H9 (cell line): ENCODE measurements around the gene RANBP3. TPM values are rescaled to one million over a fixed set of nuclear protein-coding genes. Genes with fewer than 3 reads are reported as not detected.
A peak's percentile ranks its signal among the peaks of the same experiment; 100 is the strongest.

Source experiments
- DNase-seq: peaks from one replicate; pipeline ENCODE4 v3.0.0-alpha.2; 2017
- H2AFZ ChIP-seq: one replicate; pipeline ENCODE4 v1.6.1; 2013; ENCODE audit warnings: mild to moderate bottlenecking, low read length, control low read depth, moderate library complexity
- H2AK5ac ChIP-seq: 2 replicates; pipeline ENCODE4 v1.6.1; 2013; ENCODE audit warnings: low read length, control low read depth, mixed read lengths; ENCODE audit not compliant: insufficient read length
- H2BK120ac ChIP-seq: one replicate; pipeline ENCODE4 v1.6.1; 2013; ENCODE audit warnings: low read depth, mild to moderate bottlenecking, low read length, control low read depth, inconsistent platforms; ENCODE audit not compliant: poor library complexity, severe bottlenecking
- H2BK12ac ChIP-seq: 2 replicates; pipeline ENCODE4 v1.6.1; 2013; ENCODE audit warnings: low read length, control low read depth, mixed read lengths, low read depth; ENCODE audit not compliant: insufficient read length
- H2BK15ac ChIP-seq: 2 replicates; pipeline ENCODE4 v1.6.1; 2013; ENCODE audit warnings: low read depth, low read length, control low read depth
- H2BK20ac ChIP-seq: one replicate; pipeline ENCODE4 v1.6.1; 2013; ENCODE audit warnings: low read depth, mild to moderate bottlenecking, low read length, control low read depth, inconsistent platforms; ENCODE audit not compliant: poor library complexity, severe bottlenecking
- H2BK5ac ChIP-seq: 2 replicates; pipeline ENCODE4 v1.6.1; 2013; ENCODE audit warnings: low read length, control low read depth, mixed read lengths; ENCODE audit not compliant: insufficient read length
- H3K14ac ChIP-seq: 2 replicates; pipeline ENCODE4 v1.6.1; 2013; ENCODE audit warnings: low read length, control low read depth; ENCODE audit not compliant: insufficient read depth
- H3K18ac ChIP-seq: 2 replicates; pipeline ENCODE4 v1.6.1; 2013; ENCODE audit warnings: low read depth, mild to moderate bottlenecking, mixed read lengths, low read length, control low read depth; ENCODE audit not compliant: insufficient read length
- H3K23ac ChIP-seq: 2 replicates; pipeline ENCODE4 v1.6.1; 2013; ENCODE audit warnings: low read length, control low read depth, mixed read lengths, low read depth; ENCODE audit not compliant: insufficient read length
- H3K23me2 ChIP-seq: 2 replicates; pipeline ENCODE4 v1.6.1; 2013; ENCODE audit warnings: low read depth, mild to moderate bottlenecking, mixed read lengths, low read length, control low read depth; ENCODE audit not compliant: insufficient read length, poor library complexity, severe bottlenecking
- H3K27ac ChIP-seq: 2 replicates; pipeline ENCODE4 v1.5.1; 2013; ENCODE audit warnings: low read length, control low read depth, mixed read lengths, low read depth; ENCODE audit not compliant: insufficient read length
- H3K27me3 ChIP-seq: 2 replicates; pipeline ENCODE4 v1.6.1; 2013; ENCODE audit warnings: low read length, control low read depth, inconsistent platforms; ENCODE audit not compliant: insufficient read depth
- H3K4ac ChIP-seq: 2 replicates; pipeline ENCODE4 v1.6.1; 2013; ENCODE audit warnings: low read depth, mild to moderate bottlenecking, control low read depth, inconsistent platforms, low read length, moderate library complexity
- H3K4me1 ChIP-seq: 2 replicates; pipeline ENCODE4 v1.6.1; 2013; ENCODE audit warnings: low read length, control low read depth, inconsistent platforms; ENCODE audit not compliant: insufficient read depth
- H3K4me2 ChIP-seq: 2 replicates; pipeline ENCODE4 v1.6.1; 2013; ENCODE audit warnings: low read length, control low read depth, mixed read lengths; ENCODE audit not compliant: insufficient read length, insufficient read depth
- H3K56ac ChIP-seq: 2 replicates; pipeline ENCODE4 v1.6.1; 2013; ENCODE audit warnings: low read depth, mild to moderate bottlenecking, mixed read lengths, low read length, control low read depth; ENCODE audit not compliant: insufficient read length
- H3K79me1 ChIP-seq: 2 replicates; pipeline ENCODE4 v1.6.1; 2013; ENCODE audit warnings: low read depth, mild to moderate bottlenecking, moderate library complexity, low read length, control low read depth, inconsistent platforms; ENCODE audit not compliant: insufficient read depth, poor library complexity, severe bottlenecking
- H3K79me2 ChIP-seq: 2 replicates; pipeline ENCODE4 v1.6.1; 2013; ENCODE audit warnings: low read length, control low read depth, inconsistent platforms; ENCODE audit not compliant: insufficient read depth
- H3K9ac ChIP-seq: 2 replicates; pipeline ENCODE4 v1.6.1; 2013; ENCODE audit warnings: low read length, control low read depth, mixed read lengths; ENCODE audit not compliant: insufficient read length; ENCODE audit errors: extremely low read depth
- H3K9me3 ChIP-seq: one replicate; pipeline ENCODE4 v1.6.1; 2013; ENCODE audit warnings: low read depth, low read length, inconsistent platforms; ENCODE audit not compliant: control insufficient read depth
- H3T11ph ChIP-seq: one replicate; pipeline ENCODE4 v1.6.1; 2013; ENCODE audit warnings: mild to moderate bottlenecking, low read length, control low read depth, inconsistent platforms
- H4K20me1 ChIP-seq: one replicate; pipeline ENCODE4 v1.6.1; 2013; ENCODE audit not compliant: control insufficient read depth, insufficient read length, insufficient read depth
- H4K5ac ChIP-seq: 2 replicates; pipeline ENCODE4 v1.6.1; 2013; ENCODE audit warnings: low read depth, mild to moderate bottlenecking, mixed read lengths, low read length, control low read depth; ENCODE audit not compliant: insufficient read length
- H4K8ac ChIP-seq: replicated peaks from 2 replicates; pipeline ENCODE4 v1.6.1; 2013; ENCODE audit warnings: low read length, control low read depth, mixed read lengths, low read depth; ENCODE audit not compliant: insufficient read length
- H4K91ac ChIP-seq: 2 replicates; pipeline ENCODE4 v1.6.1; 2013; ENCODE audit warnings: low read depth, mild to moderate bottlenecking, moderate library complexity, mixed read lengths, low read length, control low read depth; ENCODE audit not compliant: insufficient read length
- H3K27ac Mint-ChIP-seq, 3 experiments: 2 replicates in 2 of 3; 3 replicates in 1 of 3; pipeline ENCODE4 v1.8.0; 2020 to 2021; ENCODE audit warnings: mixed read lengths in 3 of 3, mild to moderate bottlenecking in 1 of 3, moderate library complexity in 1 of 3
- H3K27me3 Mint-ChIP-seq: 2 replicates; pipeline ENCODE4 v1.8.0; 2021; ENCODE audit warnings: low read depth, mild to moderate bottlenecking, moderate library complexity, mixed read lengths
- H3K36me3 Mint-ChIP-seq, 3 experiments: 2 replicates in 2 of 3; 3 replicates in 1 of 3; pipeline ENCODE4 v1.8.0; 2020 to 2021; ENCODE audit warnings: low read depth in 3 of 3, mixed read lengths in 3 of 3; ENCODE audit not compliant: insufficient read depth in 1 of 3
- H3K4me1 Mint-ChIP-seq, 2 experiments: 2 replicates each; pipeline ENCODE4 v1.8.0; 2020; ENCODE audit warnings: mixed read lengths in 2 of 2
- H3K4me3 Mint-ChIP-seq, 2 experiments: 2 replicates in 1 of 2; 3 replicates in 1 of 2; pipeline ENCODE4 v1.8.0; 2020 to 2021; ENCODE audit warnings: mild to moderate bottlenecking in 2 of 2, mixed read lengths in 2 of 2, moderate library complexity in 1 of 2
- H3K9me3 Mint-ChIP-seq, 2 experiments: 2 replicates in 1 of 2; 3 replicates in 1 of 2; pipeline ENCODE4 v1.8.0; 2020; ENCODE audit warnings: mild to moderate bottlenecking in 2 of 2, mixed read lengths in 2 of 2, moderate library complexity in 1 of 2
- CTCF ChIP-seq: fragments of 200-600 bp; sonication (generic); conservative IDR thresholded peaks from 3 replicates; pipeline ENCODE4 v1.8.0; 2021; ENCODE audit warnings: antibody characterized with exemption, mild to moderate bottlenecking
- WGBS: extraction: QIAGEN DNeasy Blood & Tissue Kit; methylation state at CpG from one replicate; pipeline ENCODE4 v1.1.7; 2013; ENCODE audit warnings: missing lambda C conversion rate, low lambda C conversion rate, mixed read lengths; ENCODE audit not compliant: insufficient read length; ENCODE audit errors: extremely low coverage; 5-methylcytosine and 5-hydroxymethylcytosine counted together
- total RNA-seq: library from RNA; stranded (reverse); gene quantifications from 2 replicates; pipeline ENCODE4 v1.2.1, GENCODE V29; 2021

RANBP3 gene
- total RNA-seq, 1 experiment from 2014 or later = 86.5 TPM

- no peak overlapping the region for H3K56ac ChIP-seq
- H2AK5ac ChIP-seq = no peak overlapping the region
- no peak overlapping the region for H2BK20ac ChIP-seq
- H3K27ac ChIP-seq = no peak overlapping the region
- H2BK5ac ChIP-seq = no peak overlapping the region
- no peak overlapping the region for H3K4ac ChIP-seq
- H2BK12ac ChIP-seq = no peak overlapping the region
- H4K5ac ChIP-seq = no peak overlapping the region
- H3K4me1 ChIP-seq = peaks cover 4% of the 10 kb centered on the region; the same call in 1 of the 2 replicates
- no peaks in the 10 kb centered on the region for H3K27me3 Mint-ChIP-seq
- WGBS = no CpG with 5 or more reads among the region's 8 CpGs
- H3T11ph ChIP-seq = no peak overlapping the region
- H3K27me3 ChIP-seq = no peaks in the 10 kb centered on the region
- H3K79me1 ChIP-seq = peaks cover 10% of the 10 kb centered on the region
- H2AFZ ChIP-seq = no peak overlapping the region
- no peak overlapping the region for H3K14ac ChIP-seq
- peaks cover 41 to 47% of the 10 kb centered on the region in 2 experiments for H3K4me1 Mint-ChIP-seq
- no peak overlapping the region for H3K4me2 ChIP-seq
- H3K23me2 ChIP-seq = no peaks in the 10 kb centered on the region
- DNase-seq = no peak
- peak overlapping the region in 1 of 3 experiments; percentile 64; a peak in 2 of 7 replicates for H3K27ac Mint-ChIP-seq
- H3K9ac ChIP-seq = no peak overlapping the region
- no peak overlapping the region for H2BK120ac ChIP-seq
- TF ChIP-seq CTCF = no peak
- H3K9me3 ChIP-seq = no peaks in the 10 kb centered on the region
- no peaks in the 10 kb centered on the region for H3K9me3 Mint-ChIP-seq
- no peak overlapping the region for H4K8ac ChIP-seq
- peaks cover 46% of the 10 kb centered on the region; the same call in 1 of the 2 replicates for H3K79me2 ChIP-seq
- no peak overlapping the region for H3K23ac ChIP-seq
- H2BK15ac ChIP-seq = no peak overlapping the region
- peaks cover 5% of the 10 kb centered on the region for H4K20me1 ChIP-seq
- H3K4me3 Mint-ChIP-seq = no peak overlapping the region
- peaks cover 0 to 4% (median 0%) of the 10 kb centered on the region in 3 experiments; a peak in 2 of 7 replicates for H3K36me3 Mint-ChIP-seq
- no peak overlapping the region for H4K91ac ChIP-seq
- no peak overlapping the region for H3K18ac ChIP-seq
These were observed 11.7 kb downstream of the RANBP3 start for GRCh38 chr19:5966215-5966614.
